Activated B cell treated with CpG ODN at 0.5 μM for 24 hours (primary cell): Measurements from ENCODE around the gene ROR1. TPM values are rescaled to one million over a fixed set of nuclear protein-coding genes. Genes with fewer than 3 reads are reported as not detected.

ENCODE experiments used
- ATAC-seq: fragments of 200-7000 bp; cut with Tn5 transposase; one replicate; pipeline ENCODE4 v1.10.0; 2021; ENCODE audit warnings: low read depth, mild to moderate bottlenecking, moderate library complexity
- CTCF ChIA-PET: fragments of 350-600 bp; sonication (Branson Sonifier 250); formaldehyde crosslinking; loops from one replicate; lab custom pipeline; 2021; ENCODE audit warnings: antibody characterized with exemption; lab: Charles Lee
- POLR2A ChIA-PET: fragments of 350-600 bp; sonication (Branson Sonifier 250); formaldehyde crosslinking; loops from one replicate; lab custom pipeline; 2021; ENCODE audit warnings: antibody characterized with exemption; lab: Charles Lee
- DNase-seq: peaks from one replicate; pipeline ENCODE4 v3.0.0; 2022
- H3K27ac Mint-ChIP-seq: one replicate; pipeline ENCODE4 v1.8.0; 2020; ENCODE audit warnings: mixed read lengths
- H3K27me3 Mint-ChIP-seq: one replicate; pipeline ENCODE4 v1.8.0; 2021; ENCODE audit warnings: mixed read lengths
- H3K36me3 Mint-ChIP-seq: one replicate; pipeline ENCODE4 v1.8.0; 2021; ENCODE audit warnings: low read depth, mixed read lengths
- H3K4me1 Mint-ChIP-seq: one replicate; pipeline ENCODE4 v1.8.0; 2021; ENCODE audit warnings: mixed read lengths
- H3K4me3 Mint-ChIP-seq: one replicate; pipeline ENCODE4 v1.8.0; 2020; ENCODE audit warnings: mild to moderate bottlenecking, mixed read lengths
- H3K9me3 Mint-ChIP-seq: one replicate; pipeline ENCODE4 v1.8.0; 2020; ENCODE audit warnings: mixed read lengths
- intact Hi-C: fragments of 100-400 bp; cut with micrococcal nuclease; formaldehyde crosslinking; loops from one replicate; pipeline ENCODE4 v1.15.1; 2024
- total RNA-seq: library from RNA; stranded (reverse); gene quantifications from 2 replicates; pipeline ENCODE4 v1.2.3, GENCODE V29; 2022
- TF ChIP-seq, protein P1 (sequence below): fragments of 200-600 bp; IDR thresholded peaks from one replicate; pipeline ENCODE4 v1.8.0; 2022; ENCODE audit warnings: antibody characterized with exemption, mild to moderate bottlenecking

ROR1 gene
- total RNA-seq, 1 donor from 2014 or later = 2.2 TPM

DNA sequence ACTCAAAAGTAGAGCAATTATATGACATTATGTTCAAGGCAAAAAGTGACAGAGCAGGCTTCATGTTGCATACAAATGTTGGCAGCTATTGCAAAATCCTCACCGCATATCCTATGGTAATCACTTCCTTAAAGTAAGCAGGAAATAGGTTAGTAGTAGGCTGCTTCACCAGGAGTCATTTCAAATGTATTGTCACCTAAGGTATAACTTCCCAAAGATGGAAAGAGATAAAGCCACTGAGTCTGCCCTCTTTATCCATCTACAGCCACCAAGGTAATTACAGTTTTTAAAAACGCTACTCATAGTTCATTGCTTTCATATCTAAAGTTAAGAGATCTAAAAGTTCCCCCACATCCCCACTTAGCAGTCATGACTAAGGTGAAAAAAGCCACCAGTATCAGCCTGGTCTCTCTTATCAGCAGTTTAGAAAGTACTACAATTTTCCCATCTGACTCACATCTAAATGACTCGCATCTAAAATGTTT is 398.0 kb downstream of the ROR1 start:
- Mint-ChIP-seq H3K4me3 (no peak overlapping the region), H3K27me3 (peaks cover 2% of the 10 kb centered on the region), H3K9me3 (no peaks in the 10 kb centered on the region), H3K27ac (no peak overlapping the region), H3K36me3 (no peaks in the 10 kb centered on the region), H3K4me1 (peaks cover 6% of the 10 kb centered on the region)
- intact Hi-C loops = no loop called here
- DNase-seq = no peak
- no peak for ATAC-seq
- CTCF ChIA-PET = no interaction called here
- TF ChIP-seq, protein P1, sequence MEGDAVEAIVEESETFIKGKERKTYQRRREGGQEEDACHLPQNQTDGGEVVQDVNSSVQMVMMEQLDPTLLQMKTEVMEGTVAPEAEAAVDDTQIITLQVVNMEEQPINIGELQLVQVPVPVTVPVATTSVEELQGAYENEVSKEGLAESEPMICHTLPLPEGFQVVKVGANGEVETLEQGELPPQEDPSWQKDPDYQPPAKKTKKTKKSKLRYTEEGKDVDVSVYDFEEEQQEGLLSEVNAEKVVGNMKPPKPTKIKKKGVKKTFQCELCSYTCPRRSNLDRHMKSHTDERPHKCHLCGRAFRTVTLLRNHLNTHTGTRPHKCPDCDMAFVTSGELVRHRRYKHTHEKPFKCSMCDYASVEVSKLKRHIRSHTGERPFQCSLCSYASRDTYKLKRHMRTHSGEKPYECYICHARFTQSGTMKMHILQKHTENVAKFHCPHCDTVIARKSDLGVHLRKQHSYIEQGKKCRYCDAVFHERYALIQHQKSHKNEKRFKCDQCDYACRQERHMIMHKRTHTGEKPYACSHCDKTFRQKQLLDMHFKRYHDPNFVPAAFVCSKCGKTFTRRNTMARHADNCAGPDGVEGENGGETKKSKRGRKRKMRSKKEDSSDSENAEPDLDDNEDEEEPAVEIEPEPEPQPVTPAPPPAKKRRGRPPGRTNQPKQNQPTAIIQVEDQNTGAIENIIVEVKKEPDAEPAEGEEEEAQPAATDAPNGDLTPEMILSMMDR = no peak
- POLR2A ChIA-PET = no interaction called here

DNA sequence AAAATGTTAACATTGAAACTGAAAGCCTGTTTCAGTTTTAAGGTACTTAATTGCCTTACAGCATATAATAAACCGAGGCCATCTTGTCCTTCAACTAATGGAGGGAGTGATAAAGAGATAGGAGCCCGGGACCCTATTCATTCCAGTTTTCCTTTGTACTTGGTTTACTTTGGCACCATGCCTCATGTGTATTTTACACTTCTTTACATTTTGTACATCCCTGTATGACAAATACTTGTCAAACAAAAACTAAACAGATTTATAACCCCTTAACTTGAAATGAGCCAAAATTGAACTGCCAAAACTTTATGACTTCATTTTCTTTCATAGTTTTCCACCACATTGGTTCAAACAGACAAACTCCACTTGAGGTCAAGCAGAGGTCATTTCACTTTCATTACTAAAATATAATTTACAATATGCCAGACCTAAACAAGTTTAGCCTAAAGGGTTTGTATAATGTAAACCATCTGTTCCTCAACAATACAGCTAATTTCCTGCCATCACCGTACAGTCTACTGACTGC is 398.7 kb downstream of the ROR1 start:
- ATAC-seq (no peak), DNase-seq (no peak)
- Mint-ChIP-seq H3K27me3 (peaks cover 2% of the 10 kb centered on the region), H3K4me1 (peaks cover 6% of the 10 kb centered on the region), H3K4me3 (no peak overlapping the region), H3K27ac (no peak overlapping the region), H3K36me3 (no peaks in the 10 kb centered on the region), H3K9me3 (no peaks in the 10 kb centered on the region)
- TF ChIP-seq, protein P1 = no peak
- intact Hi-C loops = no loop called here
- ChIA-PET CTCF (no interaction called here), POLR2A (no interaction called here)

DNA sequence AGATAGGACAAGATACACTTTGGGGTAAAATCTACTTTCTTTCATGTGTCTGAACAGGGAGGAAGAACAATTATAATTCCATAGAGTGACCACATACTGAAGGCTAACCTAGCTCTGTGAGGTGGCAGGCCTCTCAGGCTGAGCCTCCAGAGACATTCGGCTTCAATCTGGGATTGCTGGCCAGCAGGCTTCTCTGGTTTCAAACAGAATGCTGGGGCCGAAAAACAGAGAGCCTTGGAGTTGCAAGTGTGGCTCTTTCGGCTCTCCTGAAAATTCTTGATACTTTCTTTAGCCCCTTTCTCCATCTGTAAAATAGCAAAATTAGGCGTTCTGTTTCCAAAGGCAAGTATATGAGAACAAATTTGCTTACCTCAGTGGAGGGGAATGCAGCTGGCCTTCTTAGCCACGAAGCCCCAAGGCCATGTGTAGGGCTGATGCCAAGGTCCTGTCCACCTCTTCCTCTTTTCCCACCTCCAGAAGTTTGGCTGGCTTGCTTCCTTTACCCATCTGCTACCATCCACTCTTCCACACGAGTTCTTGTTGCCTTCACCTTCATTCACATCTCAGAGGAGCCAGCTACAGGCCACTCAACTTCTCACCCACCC is 399.6 kb downstream of the ROR1 start:
- Mint-ChIP-seq H3K36me3 (no peaks in the 10 kb centered on the region), H3K27ac (no peak overlapping the region), H3K4me3 (no peak overlapping the region), H3K27me3 (peaks cover 2% of the 10 kb centered on the region), H3K4me1 (peaks cover 6% of the 10 kb centered on the region), H3K9me3 (no peaks in the 10 kb centered on the region)
- CTCF ChIA-PET = interaction anchor here (0.7 kb wide), 1 partner anchor 917 kb away, joined by 3 read pairs; no protein-coding TSS in a partner anchor
- ATAC-seq = no peak
- POLR2A ChIA-PET = no interaction called here
- TF ChIP-seq, protein P1 = no peak
- intact Hi-C loops = no loop called here
- no peak for DNase-seq

DNA sequence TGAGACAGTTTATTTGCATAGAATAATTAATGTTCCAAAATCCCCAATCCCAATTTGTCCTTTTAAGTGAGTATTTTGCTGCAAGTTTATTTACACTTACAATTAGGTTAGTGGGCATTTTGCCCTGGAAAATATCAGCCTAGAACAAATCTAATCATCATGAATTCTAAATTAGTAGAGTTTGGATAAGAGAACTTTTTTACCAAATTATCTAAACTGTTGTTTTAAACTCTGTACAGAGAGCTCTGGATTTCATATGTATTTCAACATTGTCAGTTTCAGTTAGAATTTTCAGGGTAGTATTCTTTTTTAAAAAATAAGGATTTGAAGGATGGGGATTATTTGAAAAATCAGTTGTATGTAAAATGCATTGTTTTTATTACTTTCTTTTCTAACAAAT is 401.8 kb downstream of the ROR1 start:
- DNase-seq = no peak
- no peak overlapping the region for H3K4me3 Mint-ChIP-seq
- H3K4me1 Mint-ChIP-seq = peaks cover 6% of the 10 kb centered on the region
- H3K27me3 Mint-ChIP-seq = peaks cover 2% of the 10 kb centered on the region
- no peaks in the 10 kb centered on the region for H3K36me3 Mint-ChIP-seq
- CTCF ChIA-PET = no interaction called here
- POLR2A ChIA-PET = no interaction called here
- TF ChIP-seq, protein P1 = no peak
- no peak overlapping the region for H3K27ac Mint-ChIP-seq
- intact Hi-C loops = no loop called here
- no peak for ATAC-seq
- no peaks in the 10 kb centered on the region for H3K9me3 Mint-ChIP-seq

DNA sequence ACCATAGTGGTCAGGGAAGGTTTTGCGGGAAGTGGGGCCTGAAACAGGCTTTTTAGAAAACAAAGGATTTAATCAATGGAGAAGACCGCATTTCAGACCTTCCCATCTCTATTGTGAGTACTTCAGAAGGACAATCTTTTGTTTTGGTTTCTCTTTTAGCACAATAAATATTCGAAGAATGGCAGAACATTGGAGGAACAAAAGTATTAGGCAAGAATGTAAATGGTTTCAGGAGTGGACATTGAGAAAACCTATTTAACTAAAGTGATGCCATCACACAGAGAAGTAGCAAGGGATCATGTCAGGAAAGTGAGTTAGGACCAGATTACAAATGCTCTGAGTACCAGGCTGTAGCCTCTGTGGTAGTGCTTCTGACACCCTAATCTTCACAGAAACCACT is 402.8 kb downstream of the ROR1 start:
- Mint-ChIP-seq H3K9me3 (no peaks in the 10 kb centered on the region), H3K36me3 (no peaks in the 10 kb centered on the region), H3K4me1 (peaks cover 2% of the 10 kb centered on the region), H3K4me3 (no peak overlapping the region), H3K27me3 (peaks cover 2% of the 10 kb centered on the region), H3K27ac (no peak overlapping the region)
- no peak for DNase-seq
- TF ChIP-seq, protein P1 = no peak
- POLR2A ChIA-PET = no interaction called here
- CTCF ChIA-PET = no interaction called here
- intact Hi-C loops = no loop called here
- ATAC-seq = no peak
